Cardiac septum (tissue), 1 donor: ENCODE measurements around the gene FNBP1L. TPM values are rescaled to one million over a fixed set of nuclear protein-coding genes. Genes with fewer than 3 reads are reported as not detected.
A peak's percentile ranks its signal among the peaks of the same experiment; 100 is the strongest.

Experiments
- DNase-seq: peaks from one replicate; pipeline ENCODE4 v3.0.0-alpha.2; 2020; ENCODE audit warnings: low spot score
- intact Hi-C: fragments of 100-400 bp; cut with DNase I; formaldehyde crosslinking; loops from one replicate; pipeline ENCODE4 v1.14.0; 2022
- total RNA-seq: library from RNA; stranded (reverse); fragmentation: NEBNext Ultra II Directional; extraction: Animal tissue kit (Norgen Biotek cat#: 25700); gene quantifications from one replicate; pipeline ENCODE4 v1.2.1, GENCODE V29; 2021
- donor health status: DM: no; HTN: no; CAD: no.

FNBP1L gene
- total RNA-seq, 1 donor from 2014 or later: 13.5 TPM

GRCh38 chr1:93554883-93555872 lies 107.3 kb downstream of the FNBP1L start:
- intact Hi-C loops: loop anchor here (5.0 kb wide), 2 partner anchors 67 to 108 kb away; partner anchors contain the start of gene FNBP1L
- no peak for DNase-seq

GRCh38 chr1:93556291-93556690 lies 108.4 kb downstream of the FNBP1L start:
- intact Hi-C loops: loop anchor here (5.0 kb wide), 1 partner anchor 66 kb away; no protein-coding TSS in a partner anchor
- DNase-seq: no peak

DNA sequence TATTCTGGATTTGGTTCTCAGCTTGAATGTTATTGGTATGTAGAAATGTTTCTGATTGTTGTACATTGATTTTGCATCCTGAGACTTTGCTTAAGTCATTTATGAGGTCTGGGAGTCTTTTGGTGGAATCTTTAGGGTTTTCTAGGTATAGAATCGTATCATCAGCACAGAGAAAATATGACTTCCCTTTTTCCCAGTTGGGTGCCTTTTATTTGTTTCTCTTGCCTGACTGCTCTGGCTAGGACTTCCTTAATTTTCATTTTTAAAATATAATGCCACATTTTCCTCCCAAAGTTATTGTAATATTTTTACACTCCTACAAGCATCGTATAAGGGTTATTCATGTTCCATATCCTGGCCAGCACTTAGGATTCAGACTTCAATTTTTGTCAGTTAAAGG lies 111.1 kb downstream of the FNBP1L start:
- no peak for DNase-seq
- intact Hi-C loops: loop anchor here (5.0 kb wide), 1 partner anchor 63 kb away; no protein-coding TSS in a partner anchor

- intact Hi-C loops: loop anchor here (5.0 kb wide), 1 partner anchor 63 kb away; no protein-coding TSS in a partner anchor
- DNase-seq: no peak
Measured at GRCh38 chr1:93559695-93560094, 111.8 kb downstream of the FNBP1L start.

GRCh38 chr1:93565496-93566206 lies 117.7 kb downstream of the FNBP1L start:
- no peak for DNase-seq
- intact Hi-C loops: no loop called here

GRCh38 chr1:93566227-93566626 lies 118.3 kb downstream of the FNBP1L start:
- no peak for DNase-seq
- intact Hi-C loops: no loop called here

DNA sequence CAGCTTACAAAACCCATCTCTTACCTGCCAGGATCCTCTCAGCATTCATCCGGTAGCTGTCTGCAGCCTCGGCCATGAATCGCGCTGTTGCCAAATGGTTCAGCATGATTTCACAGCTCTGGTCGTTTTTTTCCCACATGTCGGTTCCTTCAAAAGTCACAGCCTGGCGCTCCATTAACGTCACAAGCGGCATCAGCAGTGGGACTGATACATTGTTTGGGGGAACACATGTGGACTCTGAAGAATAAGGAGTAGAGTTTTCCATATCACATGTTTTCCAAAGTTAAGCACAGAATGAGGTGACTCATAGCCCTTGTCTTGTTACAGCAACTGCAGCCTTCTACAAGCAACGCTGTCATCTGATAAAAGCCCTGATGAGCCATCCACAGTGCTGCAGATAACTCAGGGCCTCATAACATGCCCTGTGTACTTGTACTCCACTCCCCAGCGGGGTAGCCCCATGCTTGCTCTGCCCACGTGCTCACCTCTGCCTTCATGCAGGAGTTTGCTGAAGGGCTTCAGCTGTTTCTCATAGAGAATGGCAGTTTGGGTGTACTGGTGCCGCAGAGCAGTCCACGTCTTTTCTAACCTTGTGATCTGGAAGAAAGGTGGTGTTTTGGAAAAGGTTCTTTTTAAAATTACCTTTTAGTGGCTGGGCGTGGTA lies 119.5 kb downstream of the FNBP1L start:
- DNase-seq: peak; percentile 71
- intact Hi-C loops: no loop called here

- intact Hi-C loops: no loop called here
- DNase-seq: no peak
Measured at GRCh38 chr1:93569489-93569888, 121.6 kb downstream of the FNBP1L start.

DNA sequence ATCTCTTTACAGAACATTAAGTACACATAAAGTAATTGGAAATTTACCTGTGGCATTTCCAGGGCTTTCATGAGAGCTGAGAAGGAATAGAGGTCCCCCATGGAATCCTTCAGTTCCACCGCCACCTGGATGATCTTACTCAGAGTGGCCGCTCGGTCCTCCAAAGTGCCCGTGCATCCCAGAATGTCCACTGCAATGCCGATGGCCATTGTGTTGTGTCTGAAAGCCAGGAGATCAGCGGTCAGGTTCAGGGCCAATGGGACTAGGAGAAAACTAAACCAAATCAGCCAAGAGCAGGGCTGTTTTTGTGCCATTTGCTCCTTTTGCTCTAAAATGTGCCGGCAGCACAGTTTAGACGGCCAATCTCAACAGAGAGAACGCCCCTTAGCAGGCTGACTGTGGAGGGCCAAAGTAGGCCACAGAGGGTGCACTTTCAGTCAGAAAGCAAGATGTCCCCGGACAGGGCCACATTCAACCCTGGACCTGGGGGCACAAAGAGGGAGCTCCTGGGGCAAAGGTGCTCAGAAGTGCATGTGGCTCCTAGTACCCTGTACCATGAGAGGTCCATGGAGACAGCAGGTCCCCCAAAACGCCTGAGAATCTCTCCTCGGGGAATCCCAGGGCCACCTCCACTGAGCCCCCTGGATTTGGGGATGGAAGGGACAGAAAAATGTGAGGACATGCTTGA lies 123.8 kb downstream of the FNBP1L start:
- no peak for DNase-seq
- intact Hi-C loops: no loop called here

GRCh38 chr1:93573940-93574469 lies 126.1 kb downstream of the FNBP1L start:
- intact Hi-C loops: no loop called here
- no peak for DNase-seq

- DNase-seq: no peak
- intact Hi-C loops: no loop called here
Measured at GRCh38 chr1:93574511-93574910, 126.6 kb downstream of the FNBP1L start.

GRCh38 chr1:93574991-93575390 lies 127.1 kb downstream of the FNBP1L start:
- DNase-seq: no peak
- intact Hi-C loops: no loop called here

DNA sequence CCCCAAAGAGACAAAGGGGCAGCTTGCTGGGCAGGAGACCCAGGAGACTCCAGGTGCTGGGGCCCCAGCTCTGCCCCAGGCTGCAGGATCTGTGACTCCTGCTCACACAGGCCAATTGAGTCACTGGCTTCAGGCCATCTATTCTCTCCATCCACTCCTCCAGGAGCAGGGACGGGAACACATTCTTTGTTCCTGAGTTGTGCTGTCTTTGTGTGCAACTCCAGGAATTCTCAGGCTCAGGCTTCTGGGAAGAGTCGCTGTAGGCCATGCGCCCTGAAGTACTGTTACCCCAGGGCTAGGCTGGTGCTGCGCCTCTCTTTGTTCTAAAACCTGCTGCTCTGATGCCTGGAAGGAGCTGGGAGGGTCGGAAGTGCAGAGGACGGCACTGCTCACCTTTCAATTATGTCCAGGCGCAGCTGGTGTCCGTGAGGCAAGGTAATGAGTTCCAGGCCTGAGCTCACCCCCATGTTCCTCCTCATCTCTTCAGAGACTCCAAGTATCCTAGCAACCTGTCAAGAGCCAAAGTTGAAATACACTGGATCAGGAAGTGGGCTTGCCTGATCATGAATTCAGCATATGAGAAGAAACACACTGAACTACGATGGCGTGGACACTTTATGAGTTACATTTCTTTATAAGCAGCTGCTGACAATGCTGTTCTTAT lies 127.8 kb downstream of the FNBP1L start:
- no peak for DNase-seq

GRCh38 chr1:93576346-93576745 lies 128.4 kb downstream of the FNBP1L start:
- intact Hi-C loops: no loop called here
- DNase-seq: no peak

More for the DNA sequence above, 127.8 kb downstream of the FNBP1L start:
- intact Hi-C loops: no loop called here

- intact Hi-C loops: no loop called here
Measured at GRCh38 chr1:93576746-93577145, 128.8 kb downstream of the FNBP1L start.

GRCh38 chr1:93577536-93578432 lies 129.9 kb downstream of the FNBP1L start:
- DNase-seq: no peak
- intact Hi-C loops: no loop called here

More at GRCh38 chr1:93576746-93577145, 128.8 kb downstream of the FNBP1L start:
- no peak for DNase-seq

DNA sequence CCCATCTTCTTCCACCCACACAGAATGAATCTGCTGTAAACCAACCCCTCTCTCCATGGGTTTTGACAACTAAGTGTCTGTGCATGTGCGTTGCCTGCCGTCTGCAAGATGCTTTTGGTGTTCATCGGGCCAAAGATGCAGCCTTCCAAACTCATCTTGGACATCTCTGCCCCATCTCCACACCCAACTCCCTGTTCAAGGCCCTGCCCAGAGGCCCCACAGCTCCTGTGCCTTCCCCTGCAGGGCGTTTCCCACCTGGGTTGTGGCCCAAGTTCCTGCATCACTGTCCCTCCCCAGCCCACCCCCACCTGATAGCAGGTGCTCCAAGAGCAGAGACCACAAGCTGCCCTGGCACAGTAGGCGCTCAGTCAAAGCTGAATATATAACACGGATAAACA lies 130.5 kb downstream of the FNBP1L start:
- intact Hi-C loops: no loop called here
- DNase-seq: no peak
